NOMO-1 treated with DMSO at 0.1 percent for 48 hours (cell line): ENCODE data around the gene PEX1.

ENCODE experiments used
- DNase-seq: peaks from one replicate; lab custom pipeline; 2025; ENCODE audit not compliant: unreplicated experiment; lab: John Stamatoyannopoulos, UW

Gene PEX1

DNA sequence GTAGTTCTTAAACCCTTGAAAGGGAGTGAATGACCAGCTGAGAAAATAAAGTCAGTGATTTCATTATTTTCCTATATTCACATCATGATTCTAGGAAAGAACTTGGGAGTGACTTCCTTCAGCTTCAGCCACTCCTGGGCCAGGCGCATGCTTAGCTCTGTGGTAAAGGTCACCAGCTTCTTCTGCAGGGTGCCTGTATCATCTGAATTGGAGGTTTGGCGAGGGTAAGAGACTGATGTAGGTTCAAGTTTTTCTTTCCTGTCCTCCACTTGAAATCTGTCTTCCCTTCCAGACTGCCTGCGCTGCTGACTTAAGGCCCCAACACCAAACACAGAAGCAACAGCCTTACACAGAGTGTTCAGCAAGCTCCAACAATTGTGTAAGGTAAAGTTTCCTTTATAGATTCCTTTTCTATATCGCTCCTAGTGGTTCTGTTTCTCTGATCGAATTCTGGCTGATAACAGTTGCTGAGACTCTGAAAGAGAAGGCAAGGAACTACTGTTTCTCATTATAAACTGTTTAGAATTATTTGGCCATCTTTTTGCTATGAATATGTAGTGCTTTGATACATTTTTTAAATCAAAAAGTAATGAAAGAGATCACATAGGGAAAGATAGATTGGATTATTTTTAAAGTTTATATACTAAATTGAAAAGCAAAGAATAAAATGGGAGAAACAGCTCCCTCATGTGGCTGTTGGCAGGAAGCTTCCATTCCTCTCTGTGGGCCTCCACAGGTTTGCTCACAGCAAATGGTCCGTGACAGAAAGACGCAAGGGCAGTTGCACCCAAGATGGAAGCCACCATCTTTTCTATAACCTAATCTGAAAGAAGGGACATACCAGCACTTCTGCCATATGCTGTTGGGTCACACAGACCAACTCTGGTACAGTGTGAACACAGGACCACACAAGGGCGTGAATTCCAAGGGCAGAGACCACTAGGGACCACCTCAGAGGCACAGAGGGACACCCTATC, 67.0 kb downstream of the PEX1 start:
- peak; percentile 44 for DNase-seq

DNA sequence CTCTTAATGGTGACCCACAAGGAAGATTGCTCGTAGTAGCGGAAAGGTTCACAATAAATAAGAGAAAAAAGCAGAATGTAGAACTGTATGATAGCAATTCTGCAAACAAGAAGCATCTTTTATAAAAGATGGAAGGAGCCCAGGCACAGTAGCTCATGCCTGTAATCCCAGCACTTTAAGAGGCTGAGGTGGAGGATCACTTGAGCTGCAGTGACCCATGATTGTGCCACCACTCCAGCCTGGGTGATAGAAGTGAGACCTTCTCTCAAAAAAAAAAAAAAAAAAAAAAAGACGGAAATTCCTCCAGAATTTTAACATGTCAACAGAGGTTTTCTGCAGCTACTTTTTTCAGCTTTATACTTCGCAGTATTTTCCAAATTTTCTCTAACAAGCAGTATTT, 67.8 kb downstream of the PEX1 start:
- no peak for DNase-seq

DNA sequence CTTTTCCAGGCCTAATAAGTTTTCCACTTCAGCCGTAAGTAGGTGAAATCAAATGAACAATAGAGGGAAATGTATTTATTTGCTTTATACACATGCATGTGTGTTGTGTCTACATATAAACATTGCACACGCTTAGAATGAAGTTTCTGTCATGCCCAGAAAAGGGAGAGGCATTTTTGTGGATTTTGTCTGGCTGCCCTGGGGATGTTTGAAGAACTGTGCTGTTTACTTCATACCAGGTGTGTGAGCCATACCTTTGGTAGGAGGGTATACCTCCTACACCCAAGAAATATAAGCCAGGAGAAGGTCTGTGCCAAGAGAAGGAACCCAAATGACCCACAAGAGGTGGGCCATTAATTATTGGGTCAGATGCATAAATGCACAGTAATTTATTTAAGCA, 68.2 kb downstream of the PEX1 start:
- no peak for DNase-seq

GRCh38 chr7:92456236-92456635, 72.1 kb downstream of the PEX1 start:
- no peak for DNase-seq

- no peak for DNase-seq
These were observed 76.7 kb downstream of the PEX1 start for GRCh38 chr7:92451645-92452044.

GRCh38 chr7:92448205-92448747, 80.0 kb downstream of the PEX1 start:
- peak; percentile 97 for DNase-seq

DNA sequence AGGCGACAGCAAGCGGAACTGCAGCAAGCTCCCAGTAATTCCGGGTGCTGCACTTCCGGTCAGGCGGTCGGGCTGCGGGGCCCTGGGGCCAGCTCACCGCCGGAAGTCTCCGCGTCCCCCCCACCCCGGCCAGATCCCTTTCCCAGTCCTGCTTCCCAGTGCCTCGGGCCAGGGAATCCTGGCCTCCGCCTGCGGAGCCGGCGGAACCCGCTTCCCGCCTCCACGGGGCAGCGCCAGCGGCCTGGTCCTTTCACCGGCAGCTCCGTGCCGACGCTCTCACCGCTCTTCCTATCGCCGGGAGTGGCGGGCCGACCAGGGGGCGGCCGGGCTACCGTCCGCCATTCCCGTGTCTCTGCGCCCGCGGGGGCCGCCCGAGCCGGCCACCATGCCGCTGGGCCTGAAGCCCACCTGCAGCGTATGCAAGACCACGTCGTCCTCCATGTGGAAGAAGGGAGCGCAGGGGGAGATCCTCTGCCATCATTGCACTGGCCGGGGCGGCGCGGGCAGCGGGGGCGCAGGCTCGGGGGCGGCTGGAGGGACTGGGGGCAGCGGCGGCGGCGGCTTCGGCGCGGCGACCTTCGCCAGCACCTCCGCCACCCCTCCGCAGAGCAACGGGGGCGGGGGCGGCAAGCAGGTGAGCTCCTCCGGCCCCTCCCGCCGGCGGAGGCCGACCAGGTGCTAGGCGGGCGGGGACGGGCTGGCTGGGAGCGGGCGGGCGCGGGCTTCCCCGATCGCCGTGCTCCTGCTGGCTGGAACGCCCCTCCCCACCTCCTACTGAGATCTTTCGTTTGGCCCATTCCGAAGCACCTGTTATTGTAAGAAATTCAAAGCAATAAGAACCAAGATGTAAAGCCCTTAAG, 80.7 kb downstream of the PEX1 start, which contains the start of gene GATAD1:
Gene GATAD1, plus strand, starts transcription at position 138 of the 860 bp plus-strand sequence. Its CDS starts 248 bp downstream, at position 386.
- peak; percentile 99 for DNase-seq

DNA sequence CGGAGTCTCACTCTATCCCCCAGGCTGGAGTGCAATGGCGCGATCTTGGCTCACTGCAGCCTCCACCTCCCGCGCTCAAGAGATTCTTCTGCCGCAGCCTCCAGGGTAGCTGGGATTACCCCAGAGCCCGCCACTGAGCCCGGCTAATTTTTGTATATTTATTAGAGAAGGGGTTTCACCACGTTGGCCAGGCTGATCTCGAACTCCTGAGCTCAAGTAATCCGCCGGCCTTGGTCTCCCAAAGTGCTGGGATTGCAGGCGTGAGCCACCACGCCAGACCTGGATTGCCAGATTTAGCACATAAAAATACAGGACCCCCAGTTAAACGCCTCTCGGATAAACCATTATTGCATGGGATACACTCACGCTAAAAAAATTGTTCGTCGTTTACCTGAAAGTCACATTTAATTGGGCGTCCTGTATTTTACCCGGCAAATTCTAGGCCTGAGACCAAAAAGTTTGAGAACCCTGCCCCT, 81.4 kb downstream of the PEX1 start:
- no peak for DNase-seq

- peak; percentile 16 for DNase-seq
These were observed 85.6 kb downstream of the PEX1 start for GRCh38 chr7:92442720-92443119.

DNA sequence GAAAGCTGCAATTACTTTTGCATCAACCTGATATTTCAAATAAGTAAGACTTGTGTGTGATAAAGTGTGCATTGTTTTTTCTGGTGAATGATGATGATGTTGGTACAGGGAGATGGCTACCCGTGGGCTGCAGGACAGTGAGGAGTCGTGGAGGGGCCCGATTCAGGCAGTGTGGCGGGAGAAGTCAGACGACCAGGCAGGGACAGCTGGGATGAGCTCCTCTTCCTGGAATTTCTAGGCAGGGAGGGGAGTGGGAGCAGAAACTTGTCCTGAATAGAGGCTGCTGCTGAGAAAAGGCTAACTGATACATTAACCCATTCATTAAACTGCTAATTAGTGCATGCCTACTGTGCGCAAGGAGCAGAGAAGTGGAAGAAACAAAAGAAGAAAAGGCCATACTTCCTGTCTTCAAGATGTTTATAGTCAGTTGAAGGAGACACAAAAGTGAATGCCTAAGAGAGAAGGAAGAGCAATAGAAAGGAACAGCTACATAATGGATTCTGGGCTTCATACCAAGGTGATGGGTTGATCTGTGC, 90.3 kb downstream of the PEX1 start:
- DNase-seq = no peak
